GM20000 (cell line): ENCODE results near the gene ZNF326.

Experiments used
- DNase-seq: peaks from one replicate; pipeline ENCODE4 v3.0.0; 2012; ENCODE audit warnings: low spot score
- TF ChIP-seq, protein P1 (sequence below): IDR thresholded peaks from 2 replicates; pipeline ENCODE4 v1.5.1; 2012; ENCODE audit warnings: mild to moderate bottlenecking, control low read depth; ENCODE audit errors: extremely low read depth, missing control alignments

The ZNF326 gene

DNA sequence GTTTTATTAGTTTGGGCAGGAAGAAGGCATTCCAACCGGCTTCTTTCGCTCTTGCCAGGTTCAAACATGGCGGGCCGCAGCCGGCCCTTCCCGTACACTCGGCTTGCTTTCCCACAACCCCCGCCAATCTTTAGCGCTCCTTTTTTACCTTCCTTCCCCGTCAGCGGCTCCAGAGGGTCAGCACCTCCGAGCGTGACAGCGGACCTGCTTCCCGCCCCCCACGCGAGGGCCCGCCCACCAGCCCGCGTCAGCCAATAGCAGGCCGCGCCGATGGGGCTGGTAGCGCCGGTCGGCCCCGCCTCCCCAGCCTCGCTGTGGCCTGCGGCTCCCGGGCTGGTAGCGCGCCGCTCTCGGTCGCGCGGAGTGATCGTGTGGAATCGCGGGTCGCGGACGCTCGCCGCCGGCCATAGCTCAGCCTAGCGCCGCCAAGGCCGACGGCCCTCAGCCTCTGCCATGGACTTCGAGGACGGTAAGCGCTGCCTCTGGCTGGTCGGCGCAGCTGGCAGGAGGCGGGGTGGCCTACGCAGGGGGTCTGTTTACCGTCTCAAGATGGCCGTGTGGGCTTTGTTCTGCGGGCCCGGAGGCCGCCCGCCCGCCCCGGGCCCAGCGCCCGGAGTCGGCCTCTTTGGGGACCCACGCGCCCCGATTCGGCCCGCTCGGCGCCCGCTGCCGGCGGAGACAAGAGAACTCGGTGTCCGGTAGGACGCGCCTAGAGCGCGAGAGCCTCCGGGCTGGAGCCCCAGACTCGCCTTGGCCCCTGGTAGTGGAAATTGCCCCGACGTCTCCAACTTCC, at the start of gene ZNF326:
TSS of gene ZNF326 (plus strand) at position 306 of the 793 bp plus-strand sequence. CDS start at position 454, 148 bp downstream.
- TF ChIP-seq, protein P1, sequence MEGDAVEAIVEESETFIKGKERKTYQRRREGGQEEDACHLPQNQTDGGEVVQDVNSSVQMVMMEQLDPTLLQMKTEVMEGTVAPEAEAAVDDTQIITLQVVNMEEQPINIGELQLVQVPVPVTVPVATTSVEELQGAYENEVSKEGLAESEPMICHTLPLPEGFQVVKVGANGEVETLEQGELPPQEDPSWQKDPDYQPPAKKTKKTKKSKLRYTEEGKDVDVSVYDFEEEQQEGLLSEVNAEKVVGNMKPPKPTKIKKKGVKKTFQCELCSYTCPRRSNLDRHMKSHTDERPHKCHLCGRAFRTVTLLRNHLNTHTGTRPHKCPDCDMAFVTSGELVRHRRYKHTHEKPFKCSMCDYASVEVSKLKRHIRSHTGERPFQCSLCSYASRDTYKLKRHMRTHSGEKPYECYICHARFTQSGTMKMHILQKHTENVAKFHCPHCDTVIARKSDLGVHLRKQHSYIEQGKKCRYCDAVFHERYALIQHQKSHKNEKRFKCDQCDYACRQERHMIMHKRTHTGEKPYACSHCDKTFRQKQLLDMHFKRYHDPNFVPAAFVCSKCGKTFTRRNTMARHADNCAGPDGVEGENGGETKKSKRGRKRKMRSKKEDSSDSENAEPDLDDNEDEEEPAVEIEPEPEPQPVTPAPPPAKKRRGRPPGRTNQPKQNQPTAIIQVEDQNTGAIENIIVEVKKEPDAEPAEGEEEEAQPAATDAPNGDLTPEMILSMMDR = no peak
- DNase-seq = peak; percentile 100

DNA sequence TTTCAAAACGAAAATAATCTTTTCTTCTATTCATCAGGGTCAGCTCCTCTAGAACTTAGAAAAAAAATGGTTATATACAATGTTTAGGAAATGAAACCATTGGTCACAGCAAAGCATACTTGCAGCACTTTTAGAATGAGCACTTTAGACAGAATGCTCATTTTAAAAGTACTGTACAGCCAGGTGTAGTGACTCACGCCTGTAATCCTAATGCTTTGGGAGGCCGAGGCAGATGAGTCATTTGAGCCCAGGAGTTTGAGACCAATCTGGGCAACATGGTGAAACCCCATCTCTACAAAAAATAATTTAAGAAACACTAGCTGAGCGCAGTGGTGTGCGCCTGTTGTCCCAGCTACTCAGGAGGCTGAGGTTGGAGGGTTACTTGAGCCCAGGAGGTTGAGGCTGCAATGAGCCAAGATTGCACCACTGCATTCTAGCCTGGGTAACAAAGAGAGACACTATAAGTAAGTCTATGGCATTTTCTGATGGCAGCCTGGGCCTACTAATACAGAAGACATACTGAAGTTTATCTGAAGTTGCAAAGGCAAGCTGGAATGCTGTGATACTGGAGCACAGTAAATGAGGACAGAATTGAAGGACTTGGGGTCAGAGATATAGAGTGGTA, 48.9 kb upstream of the ZNF326 start:
- peak; percentile 22 for DNase-seq
- TF ChIP-seq, protein P1 = no peak

DNA sequence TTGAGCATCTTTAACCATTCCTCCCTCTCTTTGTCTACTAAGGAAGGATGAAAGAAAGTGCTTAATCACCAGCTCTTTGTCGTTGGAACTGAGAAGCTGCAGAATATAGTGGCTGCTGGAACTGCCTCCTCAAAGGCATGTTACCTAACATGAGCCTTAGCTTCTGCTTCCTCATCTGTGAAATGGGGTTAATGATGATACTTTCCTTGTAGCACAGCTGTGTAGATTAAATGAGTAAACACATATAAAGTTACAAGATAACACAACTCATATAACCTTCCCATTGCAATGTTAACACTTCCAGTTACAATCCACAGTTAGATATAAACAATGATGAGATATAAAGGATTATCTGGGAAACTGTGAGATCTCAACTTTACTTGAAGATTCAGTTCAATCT, 48.4 kb upstream of the ZNF326 start:
- no peak for DNase-seq
- TF ChIP-seq, protein P1 = no peak

DNA sequence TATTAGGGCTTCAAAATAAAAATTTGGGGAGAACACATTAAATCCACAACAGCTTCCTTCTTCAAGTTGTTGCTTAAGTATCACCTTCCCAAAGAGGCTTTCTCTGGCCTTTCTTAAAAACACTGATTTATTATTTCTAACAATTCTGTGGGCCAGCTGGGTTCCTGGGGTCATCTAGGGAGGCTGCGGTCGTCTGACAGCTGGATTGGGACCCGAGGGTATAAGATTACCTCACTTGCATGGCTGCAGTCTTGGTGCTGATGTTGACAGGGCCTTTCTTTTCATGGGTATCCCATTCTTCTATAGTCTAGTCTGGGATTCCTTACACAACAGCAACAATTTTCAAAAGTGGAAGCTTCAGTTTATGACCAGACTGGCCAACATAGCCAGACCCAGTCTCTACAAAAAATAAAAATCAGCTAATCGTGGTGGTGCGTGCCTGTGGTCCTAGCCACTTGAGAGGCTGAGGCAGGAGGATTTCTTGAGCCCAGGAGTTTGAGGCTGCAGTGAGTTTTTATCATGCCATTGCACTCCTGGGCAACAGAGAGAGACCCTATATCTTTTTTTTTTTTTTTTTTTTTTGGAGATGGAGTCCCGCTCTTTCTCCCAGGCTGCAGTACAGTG, 46.1 kb upstream of the ZNF326 start:
- DNase-seq = no peak
- TF ChIP-seq, protein P1 = no peak

- TF ChIP-seq, protein P1 = no peak
- no peak for DNase-seq
Observed at GRCh38 chr1:89949991-89950624, 44.8 kb upstream of the ZNF326 start.

- DNase-seq = no peak
- TF ChIP-seq, protein P1 = no peak
Observed at GRCh38 chr1:89950703-89951102, 44.2 kb upstream of the ZNF326 start.
